GM12892 (cell line): ENCODE measurements around the gene TREM1.

ENCODE experiments used
- POLR2A ChIP-seq: IDR thresholded peaks from 2 replicates; pipeline ENCODE4 v1.6.1; 2011; ENCODE audit warnings: low read depth, low read length, control low read depth
- POLR2AphosphoS5 ChIP-seq: IDR thresholded peaks from 2 replicates; pipeline ENCODE4 v1.6.1; 2011; ENCODE audit warnings: low read depth, low read length, control low read depth
- TAF1 ChIP-seq: IDR thresholded peaks from 2 replicates; pipeline ENCODE4 v1.6.1; 2011; ENCODE audit warnings: low read depth, mild to moderate bottlenecking, control low read depth, low read length, borderline replicate concordance

- no peak for TF ChIP-seq POLR2AphosphoS5
- no peak for TF ChIP-seq TAF1
- TF ChIP-seq POLR2A, result no peak
These were observed 2.3 kb upstream of the TREM1 start for GRCh38 chr6:41288754-41289129.
